Endothelial cell (in vitro differentiated cells): ENCODE data around the gene ZSCAN1. TPM values are rescaled to one million over a fixed set of nuclear protein-coding genes. Genes with fewer than 3 reads are reported as not detected.

ENCODE experiments used
- DNase-seq: peaks from one replicate; pipeline ENCODE4 v3.0.0; 2021; ENCODE audit warnings: low spot score
- H3K27ac Mint-ChIP-seq: one replicate; pipeline ENCODE4 v1.8.0; 2021; ENCODE audit warnings: mixed read lengths, inconsistent platforms; ENCODE audit not compliant: unreplicated experiment
- H3K27me3 Mint-ChIP-seq: one replicate; pipeline ENCODE4 v1.8.0; 2021; ENCODE audit warnings: mild to moderate bottlenecking, moderate library complexity, mixed read lengths, inconsistent platforms; ENCODE audit not compliant: unreplicated experiment
- H3K36me3 Mint-ChIP-seq: one replicate; pipeline ENCODE4 v1.8.0; 2021; ENCODE audit warnings: mild to moderate bottlenecking, low read depth, mixed read lengths, inconsistent platforms; ENCODE audit not compliant: unreplicated experiment
- H3K4me1 Mint-ChIP-seq: one replicate; pipeline ENCODE4 v1.8.0; 2021; ENCODE audit warnings: mild to moderate bottlenecking, mixed read lengths, inconsistent platforms; ENCODE audit not compliant: unreplicated experiment
- H3K4me3 Mint-ChIP-seq: one replicate; pipeline ENCODE4 v1.8.0; 2021; ENCODE audit warnings: mild to moderate bottlenecking, mixed read lengths, inconsistent platforms; ENCODE audit not compliant: unreplicated experiment
- H3K9me3 Mint-ChIP-seq: one replicate; pipeline ENCODE4 v1.8.0; 2021; ENCODE audit warnings: mixed read lengths, inconsistent platforms; ENCODE audit not compliant: unreplicated experiment
- CTCF ChIP-seq: fragments of 200-600 bp; sonication (generic); IDR thresholded peaks from one replicate; pipeline ENCODE4 v1.5.0; 2021; ENCODE audit warnings: antibody characterized with exemption; ENCODE audit not compliant: unreplicated experiment
- total RNA-seq: library from RNA; stranded (reverse); fragmentation: NEBNext Ultra II Directional; extraction: Animal tissue kit (Norgen Biotek cat#: 25700); gene quantifications from one replicate; pipeline ENCODE4 v1.2.1, GENCODE V29; 2021; ENCODE audit not compliant: unreplicated experiment

ZSCAN1 gene
- total RNA-seq, 1 donor from 2014 or later = not detected

- DNase-seq = peak; percentile 42
- Mint-ChIP-seq H3K4me1 (no peaks in the 10 kb centered on the region), H3K9me3 (peaks cover 49% of the 10 kb centered on the region), H3K4me3 (peak within 1 kb of the TSS; percentile 76), H3K36me3 (peaks cover 46% of the 10 kb centered on the region), H3K27ac (peak within 1 kb of the TSS; percentile 50), H3K27me3 (peaks cover 23% of the 10 kb centered on the region)
- no peak for TF ChIP-seq CTCF
Observed at GRCh38 chr19:58059003-58059670, 25.3 kb downstream of the ZSCAN1 start, which contains the start of gene ZNF135. Gene ZNF135, plus strand, starts transcription at chr19:58059282. Its CDS starts 721 bp downstream, at chr19:58060003.

- no peaks in the 10 kb centered on the region for H3K4me1 Mint-ChIP-seq
- H3K36me3 Mint-ChIP-seq = peaks cover 44% of the 10 kb centered on the region
- peaks cover 48% of the 10 kb centered on the region for H3K9me3 Mint-ChIP-seq
- no peak overlapping the region for H3K27ac Mint-ChIP-seq
- DNase-seq = no peak
- peaks cover 20% of the 10 kb centered on the region for H3K27me3 Mint-ChIP-seq
- no peak for TF ChIP-seq CTCF
- no peak overlapping the region for H3K4me3 Mint-ChIP-seq
Observed at GRCh38 chr19:58059671-58060078, 25.9 kb downstream of the ZSCAN1 start.

- peaks cover 44% of the 10 kb centered on the region for H3K9me3 Mint-ChIP-seq
- H3K27me3 Mint-ChIP-seq = peaks cover 17% of the 10 kb centered on the region
- H3K36me3 Mint-ChIP-seq = peaks cover 41% of the 10 kb centered on the region
- TF ChIP-seq CTCF = no peak
- DNase-seq = no peak
- no peaks in the 10 kb centered on the region for H3K4me1 Mint-ChIP-seq
- H3K27ac Mint-ChIP-seq = no peak overlapping the region
- H3K4me3 Mint-ChIP-seq = peak overlapping the region; percentile 76
Observed at GRCh38 chr19:58060231-58060630, 26.4 kb downstream of the ZSCAN1 start.

GRCh38 chr19:58063712-58064111 is 29.9 kb downstream of the ZSCAN1 start:
- no peak for DNase-seq
- no peak for TF ChIP-seq CTCF
- Mint-ChIP-seq H3K36me3 (peaks cover 58% of the 10 kb centered on the region), H3K27ac (no peak overlapping the region), H3K9me3 (peaks cover 57% of the 10 kb centered on the region), H3K4me1 (no peaks in the 10 kb centered on the region), H3K27me3 (peaks cover 18% of the 10 kb centered on the region), H3K4me3 (no peak overlapping the region)

GRCh38 chr19:58067240-58067912 is 33.6 kb downstream of the ZSCAN1 start:
- TF ChIP-seq CTCF = no peak
- peaks cover 50% of the 10 kb centered on the region for H3K9me3 Mint-ChIP-seq
- DNase-seq = no peak
- no peaks in the 10 kb centered on the region for H3K4me1 Mint-ChIP-seq
- peak overlapping the region; percentile 35 for H3K4me3 Mint-ChIP-seq
- H3K27me3 Mint-ChIP-seq = peaks cover 12% of the 10 kb centered on the region
- peaks cover 52% of the 10 kb centered on the region for H3K36me3 Mint-ChIP-seq
- no peak overlapping the region for H3K27ac Mint-ChIP-seq
